Ishikawa (cell line): ENCODE data around the gene DGKG.

Source experiments
- CEBPB ChIP-seq: IDR thresholded peaks from 2 replicates; pipeline ENCODE4 v1.6.1; 2012
- CREB1 ChIP-seq: IDR thresholded peaks from 2 replicates; pipeline ENCODE4 v1.6.1; 2012; ENCODE audit warnings: low read depth
- EGR1 ChIP-seq: IDR thresholded peaks from 2 replicates; pipeline ENCODE4 v1.6.1; 2012
- EP300 ChIP-seq: IDR thresholded peaks from 2 replicates; pipeline ENCODE4 v1.6.1; 2012; ENCODE audit warnings: borderline replicate concordance
- FOXM1 ChIP-seq: IDR thresholded peaks from 2 replicates; pipeline ENCODE4 v1.6.1; 2012; ENCODE audit warnings: low read depth, borderline replicate concordance
- MAX ChIP-seq: IDR thresholded peaks from 2 replicates; pipeline ENCODE4 v1.6.1; 2012
- NFIC ChIP-seq: IDR thresholded peaks from 2 replicates; pipeline ENCODE4 v1.6.1; 2012
- RAD21 ChIP-seq: IDR thresholded peaks from 2 replicates; pipeline ENCODE4 v1.6.1; 2012; ENCODE audit warnings: low read depth
- REST ChIP-seq: IDR thresholded peaks from 2 replicates; pipeline ENCODE4 v1.6.1; 2012; ENCODE audit warnings: low read depth, mild to moderate bottlenecking
- TAF1 ChIP-seq: IDR thresholded peaks from 2 replicates; pipeline ENCODE4 v1.6.1; 2012; ENCODE audit warnings: low read depth, mild to moderate bottlenecking
- TCF12 ChIP-seq: IDR thresholded peaks from 2 replicates; pipeline ENCODE4 v1.6.1; 2012; ENCODE audit warnings: low read depth
- TEAD4 ChIP-seq: IDR thresholded peaks from 2 replicates; pipeline ENCODE4 v1.6.1; 2012
- USF1 ChIP-seq: IDR thresholded peaks from 2 replicates; pipeline ENCODE4 v1.6.1; 2012
- YY1 ChIP-seq: IDR thresholded peaks from 2 replicates; pipeline ENCODE4 v1.6.1; 2012; ENCODE audit warnings: low read depth
- ZBTB7A ChIP-seq: IDR thresholded peaks from 2 replicates; pipeline ENCODE4 v1.6.1; 2012; ENCODE audit warnings: low read depth

DGKG gene

GRCh38 chr3:186121968-186122367, 240.1 kb downstream of the DGKG start:
- TF ChIP-seq TEAD4 (0 out of 2 replicates have a peak, but pooled peaks have one; percentile 13), EP300 (no peak)

- no peak for TF ChIP-seq EGR1
- TF ChIP-seq ZBTB7A = no peak
- TF ChIP-seq REST = no peak
- TF ChIP-seq TEAD4 = no peak
- no peak for TF ChIP-seq RAD21
- TF ChIP-seq CEBPB = no peak
- no peak for TF ChIP-seq USF1
- TF ChIP-seq EP300 = no peak
- no peak for TF ChIP-seq TAF1
- no peak for TF ChIP-seq CREB1
- TF ChIP-seq FOXM1 = no peak
- TF ChIP-seq MAX = no peak
- no peak for TF ChIP-seq NFIC
- no peak for TF ChIP-seq TCF12
- TF ChIP-seq YY1 = no peak
Measured at GRCh38 chr3:186121278-186121677, 240.8 kb downstream of the DGKG start.

- TF ChIP-seq USF1 (no peak), CREB1 (no peak), ZBTB7A (no peak), TEAD4 (no peak)
Measured at GRCh38 chr3:186119499-186119898, 242.5 kb downstream of the DGKG start.

GRCh38 chr3:186118692-186119091, 243.3 kb downstream of the DGKG start:
- TF ChIP-seq NFIC (no peak), TCF12 (no peak), YY1 (no peak), TEAD4 (no peak), TAF1 (no peak), FOXM1 (no peak), RAD21 (no peak), ZBTB7A (no peak), USF1 (no peak), CEBPB (no peak), EGR1 (no peak)

GRCh38 chr3:186117521-186118134, 244.4 kb downstream of the DGKG start:
- no peak for TF ChIP-seq MAX
- no peak for TF ChIP-seq CEBPB
- TF ChIP-seq TAF1 = no peak
- no peak for TF ChIP-seq CREB1
- TF ChIP-seq ZBTB7A = no peak
- TF ChIP-seq EP300 = no peak
- TF ChIP-seq RAD21 = no peak
- TF ChIP-seq USF1 = no peak
- TF ChIP-seq FOXM1 = no peak
- TF ChIP-seq EGR1 = no peak
- TF ChIP-seq YY1 = no peak
- no peak for TF ChIP-seq TEAD4
- no peak for TF ChIP-seq REST
- no peak for TF ChIP-seq TCF12
- no peak for TF ChIP-seq NFIC
